SK-N-SH (cell line): ENCODE measurements around the gene RPAIN. TPM values are rescaled to one million over a fixed set of nuclear protein-coding genes. Genes with fewer than 3 reads are reported as not detected.

Experiments
- CTCF ChIA-PET: fragments of 300-600, 350-600 bp; formaldehyde crosslinking; extraction: SDS; loops from one replicate; lab custom pipeline; 2021; lab: Yijun Ruan, JAX
- POLR2A ChIA-PET: fragments of 350-600 bp; sonication (Branson Sonifier 250); formaldehyde crosslinking; extraction: SDS; loops from one replicate; lab custom pipeline; 2020; ENCODE audit warnings: antibody characterized with exemption, inconsistent platforms; lab: Yijun Ruan, JAX
- DNase-seq: peaks from one replicate; pipeline ENCODE4 v3.0.0; 2012
- H2AFZ ChIP-seq: fragments of 200-600 bp; sonication (generic); 2 replicates; pipeline ENCODE4 v1.8.1; 2016; ENCODE audit warnings: antibody characterized with exemption, mild to moderate bottlenecking, low read depth
- H3F3A ChIP-seq: fragments of 200-600 bp; sonication (generic); replicated peaks from 2 replicates; pipeline ENCODE3; 2016; ENCODE audit warnings: antibody characterized with exemption, mild to moderate bottlenecking; ENCODE audit not compliant: insufficient read depth
- H3K27ac ChIP-seq, 2 experiments: fragments of 200-500 bp in 1 of 2; fragments of 200-600 bp in 1 of 2; sonication (Bioruptor generic) in 1 of 2; sonication (generic), shearing (Covaris generic) in 1 of 2; 2 replicates each; pipeline versions ENCODE4 v1.5.1 to v1.6.1; 2014 to 2016; ENCODE audit warnings: low read depth in 2 of 2, inconsistent platforms in 1 of 2, low read length in 1 of 2, mild to moderate bottlenecking in 1 of 2, mixed read lengths in 1 of 2
- H3K27me3 ChIP-seq: fragments of 200-600 bp; sonication (generic), shearing (Covaris generic); 2 replicates; pipeline ENCODE4 v1.6.1; 2016; ENCODE audit warnings: mixed run types; ENCODE audit not compliant: insufficient read depth
- H3K36me3 ChIP-seq, 2 experiments: fragments of 200-500 bp in 1 of 2; fragments of 200-600 bp in 1 of 2; sonication (Bioruptor generic) in 1 of 2; sonication (generic) in 1 of 2; replicated peaks in 1 of 2; 2 replicates each; pipeline versions ENCODE3 to v1.5.1; 2014 to 2016; ENCODE audit warnings: low read length in 1 of 2, mild to moderate bottlenecking in 1 of 2; ENCODE audit not compliant: insufficient read depth in 2 of 2, control insufficient read depth in 1 of 2
- H3K4me1 ChIP-seq, 2 experiments: fragments of 200-500 bp in 1 of 2; fragments of 200-600 bp in 1 of 2; sonication (Bioruptor generic) in 1 of 2; sonication (generic), shearing (Covaris generic) in 1 of 2; 2 replicates each; pipeline versions ENCODE4 v1.5.1 to v1.6.1; 2014 to 2016; ENCODE audit warnings: low read depth in 1 of 2, low read length in 1 of 2, mixed run types in 1 of 2; ENCODE audit not compliant: insufficient read depth in 2 of 2, control insufficient read depth in 1 of 2
- H3K4me2 ChIP-seq: fragments of 200-600 bp; sonication (generic), shearing (Covaris generic); 2 replicates; pipeline ENCODE4 v1.6.1; 2017; ENCODE audit warnings: mixed run types
- H3K4me3 ChIP-seq, 2 experiments: fragments of 200-500 bp in 1 of 2; fragments of 200-600 bp in 1 of 2; sonication (Bioruptor generic) in 1 of 2; sonication (generic), shearing (Covaris generic) in 1 of 2; 2 replicates each; pipeline versions ENCODE4 v1.5.1 to v1.8.1; 2014 to 2016; ENCODE audit warnings: low read depth in 2 of 2, inconsistent platforms in 1 of 2, low read length in 1 of 2, mild to moderate bottlenecking in 1 of 2, mixed read lengths in 1 of 2, moderate library complexity in 1 of 2
- H3K79me2 ChIP-seq: fragments of 200-600 bp; sonication (generic); 2 replicates; pipeline ENCODE4 v1.8.1; 2017; ENCODE audit warnings: mild to moderate bottlenecking; ENCODE audit not compliant: insufficient read depth
- H3K9ac ChIP-seq: fragments of 200-600 bp; sonication (generic); 2 replicates; pipeline ENCODE4 v1.6.1; 2017; ENCODE audit warnings: mixed run types
- H3K9me2 ChIP-seq: fragments of 200-600 bp; sonication (generic); 2 replicates; pipeline ENCODE4 v1.6.1; 2017; ENCODE audit warnings: mixed run types
- H3K9me3 ChIP-seq: fragments of 200-600 bp; sonication (generic); 2 replicates; pipeline ENCODE4 v1.6.1; 2017; ENCODE audit warnings: mixed run types, mild to moderate bottlenecking, moderate library complexity
- H4K20me1 ChIP-seq: fragments of 200-600 bp; sonication (generic); 2 replicates; pipeline ENCODE4 v1.6.1; 2017; ENCODE audit warnings: mild to moderate bottlenecking, mixed run types; ENCODE audit not compliant: insufficient read depth
- CTCF ChIP-seq: fragments of 200-600 bp; sonication (generic); IDR thresholded peaks from 2 replicates; pipeline ENCODE4 v1.6.1; 2017; ENCODE audit warnings: antibody characterized with exemption, mild to moderate bottlenecking, moderate library complexity
- FOSL2 ChIP-seq: IDR thresholded peaks from 2 replicates; pipeline ENCODE4 v1.4.0; 2012; ENCODE audit warnings: low read depth, mild to moderate bottlenecking, moderate library complexity, borderline replicate concordance
- FOXJ3 ChIP-seq: sonication (generic); formaldehyde crosslinking; IDR thresholded peaks from 2 replicates; pipeline ENCODE4 v1.5.1; 2020; ENCODE audit warnings: mild to moderate bottlenecking, missing genetic modification reagents
- GABPA ChIP-seq: IDR thresholded peaks from 2 replicates; pipeline ENCODE4 v1.4.0; 2012; ENCODE audit warnings: low read depth, mild to moderate bottlenecking
- GATA2 ChIP-seq: sonication (generic); formaldehyde crosslinking; IDR thresholded peaks from 2 replicates; pipeline ENCODE4 v1.5.0; 2020; ENCODE audit warnings: mild to moderate bottlenecking, missing genetic modification reagents
- JUND ChIP-seq: IDR thresholded peaks from 2 replicates; pipeline ENCODE4 v1.4.0; 2012
- MAX ChIP-seq: IDR thresholded peaks from 2 replicates; pipeline ENCODE4 v1.4.0; 2012; ENCODE audit warnings: low read depth
- MEF2A ChIP-seq: IDR thresholded peaks from 2 replicates; pipeline ENCODE4 v1.4.0; 2012; ENCODE audit warnings: low read depth, borderline replicate concordance
- MXI1 ChIP-seq: IDR thresholded peaks from 2 replicates; pipeline ENCODE4 v1.6.1; 2012; ENCODE audit warnings: mild to moderate bottlenecking, low read depth, low read length, improper control_type of control experiment
- NFIC ChIP-seq: IDR thresholded peaks from 2 replicates; pipeline ENCODE4 v1.4.0; 2012; ENCODE audit warnings: borderline replicate concordance
- RCOR1 ChIP-seq: fragments of 150-350 bp; IDR thresholded peaks from 2 replicates; pipeline ENCODE4 v1.6.1; 2017; ENCODE audit warnings: antibody characterized with exemption, low read length
- REST ChIP-seq: IDR thresholded peaks from 2 replicates; pipeline ENCODE4 v1.6.1; 2012; ENCODE audit warnings: mild to moderate bottlenecking, low read depth, low read length, moderate library complexity
- RFX5 ChIP-seq: IDR thresholded peaks from 2 replicates; pipeline ENCODE4 v1.6.1; 2012; ENCODE audit warnings: mild to moderate bottlenecking, improper control_type of control experiment, low read length
- RXRA ChIP-seq: IDR thresholded peaks from 2 replicates; pipeline ENCODE4 v1.4.0; 2012; ENCODE audit warnings: low read depth, mild to moderate bottlenecking, borderline replicate concordance
- TAF1 ChIP-seq: IDR thresholded peaks from 2 replicates; pipeline ENCODE4 v1.6.1; 2012; ENCODE audit warnings: low read depth, mild to moderate bottlenecking, low read length, moderate library complexity, borderline replicate concordance
- TCF12 ChIP-seq: IDR thresholded peaks from 2 replicates; pipeline ENCODE4 v1.4.0; 2012
- TEAD4 ChIP-seq: IDR thresholded peaks from 2 replicates; pipeline ENCODE4 v1.4.0; 2012; ENCODE audit warnings: mild to moderate bottlenecking, borderline replicate concordance; ENCODE audit not compliant: insufficient read depth
- USF1 ChIP-seq: IDR thresholded peaks from 2 replicates; pipeline ENCODE4 v1.4.0; 2012; ENCODE audit warnings: low read depth, borderline replicate concordance
- YY1 ChIP-seq: IDR thresholded peaks from 2 replicates; pipeline ENCODE4 v1.4.0; 2012; ENCODE audit warnings: low read depth, mild to moderate bottlenecking
- WGBS: methylation state at CpG from one replicate; pipeline ENCODE4 v1.1.6; 2017; ENCODE audit warnings: low lambda C conversion rate; 5-methylcytosine and 5-hydroxymethylcytosine counted together
- polyA plus RNA-seq, 3 experiments: library from polyadenylated mRNA; depleted of rRNA; stranded (reverse); fragments of >200 nt; gene quantifications; 2 replicates each; pipeline ENCODE4 v1.2.3, GENCODE V29; 2012

The RPAIN gene
- polyA plus RNA-seq, 1 of the 3 experiments (the other 2 are of a cell fraction): 75.5 TPM

GRCh38 chr17:5396612-5397011 is 23.4 kb upstream of the RPAIN start (continued):
- TF ChIP-seq MAX: no peak
- TF ChIP-seq TCF12: no peak
- TF ChIP-seq TAF1: no peak
- TF ChIP-seq, all 33 proteins: peak for 0

- H3K27me3 ChIP-seq: no peaks in the 10 kb centered on the region
- no peak overlapping the region for H3K4me2 ChIP-seq
- H3K4me1 ChIP-seq: no peaks in the 10 kb centered on the region
- ChIA-PET CTCF (no interaction called here), POLR2A (no interaction called here)
- DNase-seq: no peak
- H3K27ac ChIP-seq: no peak overlapping the region
- H2AFZ ChIP-seq: no peak overlapping the region
- 92% methylated on average over 6 of the region's 6 CpGs for WGBS
- H3K9ac ChIP-seq: no peak overlapping the region
- H3F3A ChIP-seq: no peaks in the 10 kb centered on the region
- H3K36me3 ChIP-seq: peaks cover 44 to 80% of the 10 kb centered on the region in 2 experiments
- TF ChIP-seq TAF1 (no peak), YY1 (no peak), TEAD4 (no peak), FOXJ3 (no peak), USF1 (no peak), FOSL2 (no peak), RFX5 (no peak), JUND (no peak), NFIC (no peak), MEF2A (no peak), CTCF (no peak), MAX (no peak), GABPA (no peak), GATA2 (no peak), RXRA (no peak), REST (no peak), TCF12 (no peak), RCOR1 (no peak), MXI1 (no peak)
- TF ChIP-seq, all 33 proteins: peak for 0
- H3K4me3 ChIP-seq: no peak overlapping the region
- H3K79me2 ChIP-seq: peaks cover 12% of the 10 kb centered on the region; the same call in 1 of the 2 replicates
- no peaks in the 10 kb centered on the region for H3K9me2 ChIP-seq
- H3K9me3 ChIP-seq: no peaks in the 10 kb centered on the region
- H4K20me1 ChIP-seq: no peaks in the 10 kb centered on the region
Measured at GRCh38 chr17:5399767-5400166, 20.2 kb upstream of the RPAIN start.
